Hepatocyte (in vitro differentiated cells): ENCODE results near the gene METTL24. TPM values are rescaled to one million over a fixed set of nuclear protein-coding genes. Genes with fewer than 3 reads are reported as not detected.

Source experiments
- DNase-seq: peaks from one replicate; pipeline ENCODE4 v3.0.0-alpha.2; 2016; ENCODE audit warnings: low spot score
- H2AFZ ChIP-seq: fragments of 200-600 bp; sonication (generic); 2 replicates; pipeline ENCODE4 v1.6.0; 2016; ENCODE audit warnings: antibody characterized with exemption, mild to moderate bottlenecking
- H3K27ac ChIP-seq: fragments of 200-600 bp; sonication (generic); 2 replicates; pipeline ENCODE4 v1.5.1; 2016; ENCODE audit warnings: mild to moderate bottlenecking
- H3K27me3 ChIP-seq: fragments of 200-600 bp; sonication (generic); 2 replicates; pipeline ENCODE4 v1.6.1; 2016
- H3K36me3 ChIP-seq: fragments of 200-600 bp; sonication (generic); replicated peaks from 2 replicates; pipeline ENCODE4 v1.5.1; 2016; ENCODE audit warnings: low read depth; ENCODE audit not compliant: insufficient read depth
- H3K4me1 ChIP-seq: fragments of 200-600 bp; sonication (generic); 2 replicates; pipeline ENCODE4 v1.5.1; 2016; ENCODE audit warnings: mild to moderate bottlenecking, moderate library complexity; ENCODE audit not compliant: insufficient read depth
- H3K4me2 ChIP-seq: fragments of 200-600 bp; sonication (generic); 2 replicates; pipeline ENCODE4 v1.6.0; 2016
- H3K4me3 ChIP-seq: fragments of 200-600 bp; sonication (generic); 2 replicates; pipeline ENCODE4 v1.5.1; 2016; ENCODE audit warnings: mild to moderate bottlenecking
- H3K79me2 ChIP-seq: fragments of 200-600 bp; sonication (generic); 2 replicates; pipeline ENCODE4 v1.6.0; 2017; ENCODE audit warnings: mild to moderate bottlenecking
- H3K9me2 ChIP-seq: fragments of 200-600 bp; sonication (generic); replicated peaks from 2 replicates; pipeline ENCODE4 v1.6.0; 2017; ENCODE audit warnings: mild to moderate bottlenecking; ENCODE audit not compliant: insufficient read depth
- H3K9me3 ChIP-seq: fragments of 200-600 bp; sonication (generic); 2 replicates; pipeline ENCODE4 v1.5.1; 2016; ENCODE audit warnings: low read depth, mild to moderate bottlenecking
- H4K20me1 ChIP-seq: fragments of 200-600 bp; sonication (generic); 2 replicates; pipeline ENCODE4 v1.6.0; 2016; ENCODE audit warnings: mild to moderate bottlenecking; ENCODE audit not compliant: insufficient read depth, poor library complexity, severe bottlenecking
- EZH2 ChIP-seq: fragments of 200-600 bp; sonication (generic); IDR thresholded peaks from 2 replicates; pipeline ENCODE4 v1.6.1; 2016; ENCODE audit warnings: antibody characterized with exemption, mild to moderate bottlenecking, borderline replicate concordance
- EZH2phosphoT487 ChIP-seq: fragments of 200-600 bp; sonication (generic); IDR thresholded peaks from one replicate; pipeline ENCODE4 v1.6.1; 2018; ENCODE audit warnings: antibody characterized with exemption, mild to moderate bottlenecking, low read depth, moderate library complexity; ENCODE audit not compliant: unreplicated experiment, severe bottlenecking
- WGBS: methylation state at CpG from one replicate; pipeline ENCODE4 v1.1.6; 2016; ENCODE audit warnings: low lambda C conversion rate; ENCODE audit errors: missing lambda C conversion rate; 5-methylcytosine and 5-hydroxymethylcytosine counted together
- polyA plus RNA-seq: library from polyadenylated mRNA; unstranded; fragments of >200 nt; fragmentation: Nextera tagmentation; extraction: Ambion mirVana; gene quantifications from 2 replicates; pipeline ENCODE4 v1.2.1, GENCODE V29; 2016
- total RNA-seq: library from RNA; depleted of rRNA; stranded (reverse); fragments of >200 nt; gene quantifications from 2 replicates; pipeline ENCODE4 v1.2.3, GENCODE V29; 2014
- TF ChIP-seq, protein P1 (sequence below): fragments of 200-600 bp; sonication (generic); IDR thresholded peaks from 2 replicates; pipeline ENCODE4 v1.5.1; 2016; ENCODE audit warnings: antibody characterized with exemption, mild to moderate bottlenecking; ENCODE audit not compliant: poor library complexity

The METTL24 gene
- total and polyA plus RNA-seq, 2 experiments from 2014 or later = 2.2 to 5.7 TPM

DNA sequence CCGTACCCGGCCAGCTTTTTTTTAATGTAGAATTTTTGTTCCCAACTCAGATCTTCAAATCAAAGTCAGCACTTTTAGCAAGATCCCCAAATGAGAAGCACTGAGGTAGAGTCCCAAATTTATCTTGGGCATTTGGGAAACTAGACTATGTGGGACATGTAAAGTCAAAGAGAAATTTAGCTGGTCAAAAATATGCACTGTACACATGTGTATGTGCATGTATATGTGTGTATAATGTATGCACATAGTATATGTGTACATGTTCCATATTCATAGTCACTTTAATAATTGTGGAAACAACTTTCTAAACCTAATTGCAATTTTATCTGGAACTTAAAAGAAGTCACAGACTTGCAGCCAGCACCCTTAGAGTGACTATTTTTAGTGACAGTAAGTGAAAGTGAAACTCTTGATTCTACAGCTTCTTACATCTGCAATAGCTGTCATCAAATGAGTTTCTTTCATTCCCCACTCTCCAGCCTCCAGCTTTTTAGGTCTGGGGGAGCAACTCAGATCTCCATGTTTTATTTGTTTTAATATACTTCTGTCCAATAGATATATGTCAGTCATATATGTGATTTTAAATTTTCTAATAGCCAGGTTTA lies 124.3 kb downstream of the METTL24 start:
- H3K9me3 ChIP-seq = no peaks in the 10 kb centered on the region
- H3K36me3 ChIP-seq = no peaks in the 10 kb centered on the region
- 92% methylated on average over 2 of the region's 2 CpGs for WGBS
- H3K9me2 ChIP-seq = no peaks in the 10 kb centered on the region
- TF ChIP-seq EZH2 = no peak
- TF ChIP-seq EZH2phosphoT487 = no peak
- TF ChIP-seq, protein P1, sequence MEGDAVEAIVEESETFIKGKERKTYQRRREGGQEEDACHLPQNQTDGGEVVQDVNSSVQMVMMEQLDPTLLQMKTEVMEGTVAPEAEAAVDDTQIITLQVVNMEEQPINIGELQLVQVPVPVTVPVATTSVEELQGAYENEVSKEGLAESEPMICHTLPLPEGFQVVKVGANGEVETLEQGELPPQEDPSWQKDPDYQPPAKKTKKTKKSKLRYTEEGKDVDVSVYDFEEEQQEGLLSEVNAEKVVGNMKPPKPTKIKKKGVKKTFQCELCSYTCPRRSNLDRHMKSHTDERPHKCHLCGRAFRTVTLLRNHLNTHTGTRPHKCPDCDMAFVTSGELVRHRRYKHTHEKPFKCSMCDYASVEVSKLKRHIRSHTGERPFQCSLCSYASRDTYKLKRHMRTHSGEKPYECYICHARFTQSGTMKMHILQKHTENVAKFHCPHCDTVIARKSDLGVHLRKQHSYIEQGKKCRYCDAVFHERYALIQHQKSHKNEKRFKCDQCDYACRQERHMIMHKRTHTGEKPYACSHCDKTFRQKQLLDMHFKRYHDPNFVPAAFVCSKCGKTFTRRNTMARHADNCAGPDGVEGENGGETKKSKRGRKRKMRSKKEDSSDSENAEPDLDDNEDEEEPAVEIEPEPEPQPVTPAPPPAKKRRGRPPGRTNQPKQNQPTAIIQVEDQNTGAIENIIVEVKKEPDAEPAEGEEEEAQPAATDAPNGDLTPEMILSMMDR = no peak
- no peak overlapping the region for H3K27ac ChIP-seq
- H3K79me2 ChIP-seq = no peaks in the 10 kb centered on the region
- no peaks in the 10 kb centered on the region for H4K20me1 ChIP-seq
- H3K27me3 ChIP-seq = no peaks in the 10 kb centered on the region
- H3K4me1 ChIP-seq = no peaks in the 10 kb centered on the region
- H3K4me3 ChIP-seq = no peak overlapping the region
- no peak overlapping the region for H2AFZ ChIP-seq
- H3K4me2 ChIP-seq = no peak overlapping the region
- DNase-seq = no peak

DNA sequence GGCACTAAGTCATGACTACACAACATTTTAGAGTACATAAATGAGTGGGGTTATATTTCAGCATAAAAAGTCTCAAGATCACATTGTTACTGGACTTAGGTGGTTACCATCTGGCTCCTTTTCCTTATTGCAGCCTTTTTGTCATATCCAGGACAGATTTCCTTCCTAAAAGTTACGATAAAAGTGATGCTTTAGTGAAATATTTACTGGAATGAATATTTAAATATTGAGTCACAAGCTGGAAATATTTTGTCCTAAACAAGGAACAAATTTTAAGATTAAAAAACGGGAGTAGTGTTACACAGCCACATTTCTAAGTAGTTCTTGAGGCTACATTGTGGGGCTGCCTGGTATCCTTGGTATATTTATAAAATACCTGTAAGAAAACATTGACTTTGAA lies 125.7 kb downstream of the METTL24 start:
- 90% methylated on average over 2 of the region's 2 CpGs for WGBS
- Histone ChIP-seq H3K4me1 (no peaks in the 10 kb centered on the region), H3K9me2 (no peaks in the 10 kb centered on the region), H4K20me1 (no peaks in the 10 kb centered on the region), H3K4me2 (no peak overlapping the region), H3K27me3 (no peaks in the 10 kb centered on the region), H3K4me3 (no peak overlapping the region), H2AFZ (no peak overlapping the region), H3K9me3 (no peaks in the 10 kb centered on the region), H3K27ac (no peak overlapping the region), H3K36me3 (no peaks in the 10 kb centered on the region), H3K79me2 (no peaks in the 10 kb centered on the region)
- TF ChIP-seq EZH2 = no peak
- TF ChIP-seq EZH2phosphoT487 = no peak
- TF ChIP-seq, protein P1 = no peak
- DNase-seq = no peak

DNA sequence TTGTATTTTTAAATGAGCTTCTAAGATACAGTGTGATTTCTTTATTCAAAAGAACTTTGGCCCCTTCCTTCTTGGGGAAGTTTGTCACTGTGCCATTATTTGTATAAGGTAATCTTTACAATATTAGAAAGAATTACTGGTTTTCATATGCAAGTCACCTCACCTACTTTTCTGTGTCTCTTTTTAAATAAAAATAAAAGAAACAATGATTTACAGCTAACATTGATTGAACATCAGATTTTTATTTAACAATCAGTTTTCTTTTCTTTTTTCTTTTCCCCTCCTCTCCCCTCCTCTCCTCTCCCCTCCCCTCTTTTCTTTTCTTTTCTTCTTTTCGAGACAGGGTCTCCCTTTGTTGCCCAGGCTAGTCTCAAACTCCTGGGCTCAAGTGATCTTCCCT lies 131.9 kb downstream of the METTL24 start:
- H3K27me3 ChIP-seq = no peaks in the 10 kb centered on the region
- TF ChIP-seq, protein P1 = no peak
- TF ChIP-seq EZH2phosphoT487 = no peak
- no peak for TF ChIP-seq EZH2
- 100% methylated on average over 1 of the region's 1 CpG for WGBS
- no peaks in the 10 kb centered on the region for H4K20me1 ChIP-seq
- no peak overlapping the region for H3K27ac ChIP-seq
- H3K9me3 ChIP-seq = no peaks in the 10 kb centered on the region
- no peak overlapping the region for H3K4me2 ChIP-seq
- no peaks in the 10 kb centered on the region for H3K36me3 ChIP-seq
- H3K4me3 ChIP-seq = no peak overlapping the region
- H3K79me2 ChIP-seq = no peaks in the 10 kb centered on the region
- H3K9me2 ChIP-seq = no peaks in the 10 kb centered on the region
- H3K4me1 ChIP-seq = no peaks in the 10 kb centered on the region
- DNase-seq = no peak
- H2AFZ ChIP-seq = no peak overlapping the region

DNA sequence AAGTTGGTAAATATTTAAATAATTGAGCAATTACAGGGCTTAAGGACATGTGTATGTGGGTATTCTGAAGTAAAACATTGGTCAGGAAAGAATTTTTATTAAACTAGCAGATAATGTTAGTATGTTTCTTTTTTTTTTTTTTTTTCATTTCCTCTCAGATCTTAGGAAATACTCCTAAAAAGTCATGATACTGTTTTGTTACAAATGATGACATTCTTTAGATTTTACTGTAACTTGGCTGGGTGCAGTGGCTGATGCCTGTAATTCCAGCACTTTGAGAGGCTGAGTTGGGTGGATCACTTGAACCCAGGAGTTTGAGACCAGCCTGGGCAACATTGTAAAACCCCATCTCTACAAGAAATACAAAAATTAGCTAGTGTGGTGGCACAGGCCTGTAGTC lies 136.4 kb downstream of the METTL24 start:
- no peaks in the 10 kb centered on the region for H3K4me1 ChIP-seq
- no peak overlapping the region for H3K4me2 ChIP-seq
- no peaks in the 10 kb centered on the region for H4K20me1 ChIP-seq
- H3K36me3 ChIP-seq = no peaks in the 10 kb centered on the region
- H2AFZ ChIP-seq = no peak overlapping the region
- H3K9me3 ChIP-seq = no peaks in the 10 kb centered on the region
- no peak overlapping the region for H3K27ac ChIP-seq
- no peak overlapping the region for H3K4me3 ChIP-seq
- DNase-seq = no peak
- no peaks in the 10 kb centered on the region for H3K9me2 ChIP-seq
- H3K27me3 ChIP-seq = no peaks in the 10 kb centered on the region
- TF ChIP-seq, protein P1 = no peak
- no peaks in the 10 kb centered on the region for H3K79me2 ChIP-seq
